Ovary (tissue), 3 donors: ENCODE measurements around the gene REP15.

Source experiments
- CTCF ChIP-seq, 3 donors: fragments of 450-650 bp in 2 of 3; fragments of 200-600 bp in 1 of 3; IDR thresholded peaks; one replicate each; pipeline versions ENCODE4 v1.5.1 to v1.8.0; 2016 to 2022; ENCODE audit warnings: antibody characterized with exemption in 3 of 3, mild to moderate bottlenecking in 1 of 3
- EP300 ChIP-seq: sonication (generic); formaldehyde crosslinking; IDR thresholded peaks from one replicate; pipeline ENCODE4 v1.6.1; 2017; ENCODE audit warnings: antibody characterized with exemption
- POLR2A ChIP-seq: fragments of 450-650 bp; IDR thresholded peaks from one replicate; pipeline ENCODE4 v1.6.1; 2017; ENCODE audit warnings: antibody characterized with exemption, mild to moderate bottlenecking, moderate library complexity
- donor health status: DM: no; HTN: no; CAD: no.

DNA sequence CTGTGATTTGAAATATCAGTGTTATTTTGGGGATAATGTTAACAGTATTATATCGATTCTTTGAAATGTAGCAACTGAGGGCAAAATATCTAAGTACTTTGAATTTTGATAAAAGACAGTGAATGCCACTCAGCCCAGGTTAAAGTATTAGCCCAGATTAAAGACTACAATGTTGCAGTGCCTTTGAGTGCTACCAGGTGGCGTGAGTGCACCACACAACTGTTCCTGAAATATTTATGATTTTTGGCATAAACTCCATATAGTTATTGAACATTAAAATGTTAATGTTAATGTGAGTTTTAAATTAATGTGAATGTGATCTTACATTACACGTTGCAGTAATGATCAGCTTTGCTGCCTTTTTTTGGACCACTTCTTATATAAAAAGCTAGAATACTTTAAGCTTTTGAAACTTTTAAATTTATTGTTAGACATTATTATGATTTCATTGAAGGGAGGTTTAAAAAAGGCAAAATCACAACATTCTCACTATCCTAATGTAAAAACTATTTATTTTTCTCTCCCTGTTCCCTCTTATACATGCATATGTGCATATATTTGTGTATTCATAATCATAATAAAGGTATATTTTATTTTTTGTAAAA, 36.9 kb downstream of the REP15 start:
- TF ChIP-seq POLR2A (no peak), CTCF (IDR thresholded peaks at IDR 0.05) (peak; percentile 37 to 77 (median 69)), EP300 (no peak)
